Measurements from ENCODE around the gene AGO3. TPM values are rescaled to one million over a fixed set of nuclear protein-coding genes. Genes with fewer than 3 reads are reported as not detected.
A peak's percentile ranks its signal among the peaks of the same experiment; 100 is the strongest.

AGO3 gene
- total RNA-seq, 1 donor from 2014 or later, result 27.0 TPM

DNA sequence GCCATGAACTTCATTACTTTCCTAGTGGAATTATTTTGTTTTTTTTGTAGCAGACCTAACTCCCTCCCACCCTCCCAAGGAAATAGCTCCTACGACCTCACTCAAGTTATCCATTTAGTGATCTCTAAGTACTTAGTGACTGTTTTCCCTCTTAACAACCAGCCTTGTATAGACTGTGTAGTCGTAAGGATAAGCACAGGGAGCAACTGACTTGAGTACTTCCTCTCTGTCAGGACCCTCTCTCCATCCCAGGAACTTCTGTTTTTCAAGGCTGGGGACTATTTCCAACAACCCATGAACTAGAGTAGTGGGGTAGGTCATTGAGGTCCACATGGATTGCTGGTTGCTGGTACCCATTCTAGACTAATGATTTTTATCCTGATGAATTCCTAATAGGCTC, 46.0 kb upstream of the AGO3 start:
- Mint-ChIP-seq H3K36me3 (ENCODE audit: low read depth, unreplicated experiment) (peaks cover 4% of the 10 kb centered on the region), H3K27ac (ENCODE audit: unreplicated experiment) (no peak overlapping the region), H3K4me3 (ENCODE audit: unreplicated experiment) (no peak overlapping the region), H3K9me3 (ENCODE audit: unreplicated experiment) (no peaks in the 10 kb centered on the region), H3K4me1 (ENCODE audit: low read depth, unreplicated experiment) (peaks cover 25% of the 10 kb centered on the region), H3K27me3 (ENCODE audit: low read depth, unreplicated experiment) (peaks cover 4% of the 10 kb centered on the region)
- Histone ChIP-seq H3K4me2 (ENCODE audit: low read length) (no peak overlapping the region), H3K4me3 (ENCODE audit: insufficient read depth, low read depth, low read length) (no peak overlapping the region), H3K9me3 (ENCODE audit: insufficient read depth, low read depth, low read length) (no peaks in the 10 kb centered on the region), H3K27me3 (ENCODE audit: insufficient read depth, low read length) (no peaks in the 10 kb centered on the region), H3K9ac (ENCODE audit: low read length) (no peak overlapping the region), H3K27ac (ENCODE audit: low read depth, low read length) (no peak overlapping the region), H4K20me1 (ENCODE audit: insufficient read depth, low read length) (peaks cover 38% of the 10 kb centered on the region), H3K79me2 (ENCODE audit: insufficient read depth, low read length) (peaks cover 32% of the 10 kb centered on the region), H2AFZ (ENCODE audit: low read depth, low read length) (no peak overlapping the region), H3K4me1 (ENCODE audit: insufficient read depth, low read length) (peaks cover 11% of the 10 kb centered on the region), H3K36me3 (ENCODE audit: insufficient read depth, low read length) (no peaks in the 10 kb centered on the region)
- DNase-seq (ENCODE audit: low read depth) (no peak), FAIRE-seq (no peak)
- TF ChIP-seq, protein P1, sequence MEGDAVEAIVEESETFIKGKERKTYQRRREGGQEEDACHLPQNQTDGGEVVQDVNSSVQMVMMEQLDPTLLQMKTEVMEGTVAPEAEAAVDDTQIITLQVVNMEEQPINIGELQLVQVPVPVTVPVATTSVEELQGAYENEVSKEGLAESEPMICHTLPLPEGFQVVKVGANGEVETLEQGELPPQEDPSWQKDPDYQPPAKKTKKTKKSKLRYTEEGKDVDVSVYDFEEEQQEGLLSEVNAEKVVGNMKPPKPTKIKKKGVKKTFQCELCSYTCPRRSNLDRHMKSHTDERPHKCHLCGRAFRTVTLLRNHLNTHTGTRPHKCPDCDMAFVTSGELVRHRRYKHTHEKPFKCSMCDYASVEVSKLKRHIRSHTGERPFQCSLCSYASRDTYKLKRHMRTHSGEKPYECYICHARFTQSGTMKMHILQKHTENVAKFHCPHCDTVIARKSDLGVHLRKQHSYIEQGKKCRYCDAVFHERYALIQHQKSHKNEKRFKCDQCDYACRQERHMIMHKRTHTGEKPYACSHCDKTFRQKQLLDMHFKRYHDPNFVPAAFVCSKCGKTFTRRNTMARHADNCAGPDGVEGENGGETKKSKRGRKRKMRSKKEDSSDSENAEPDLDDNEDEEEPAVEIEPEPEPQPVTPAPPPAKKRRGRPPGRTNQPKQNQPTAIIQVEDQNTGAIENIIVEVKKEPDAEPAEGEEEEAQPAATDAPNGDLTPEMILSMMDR (IDR thresholded peaks at IDR 0.05; ENCODE audit: insufficient read depth, low read depth, low read length), result no peak
- TF ChIP-seq EZH2 (IDR thresholded peaks at IDR 0.05; ENCODE audit: insufficient read depth, low read length), result no peak

DNA sequence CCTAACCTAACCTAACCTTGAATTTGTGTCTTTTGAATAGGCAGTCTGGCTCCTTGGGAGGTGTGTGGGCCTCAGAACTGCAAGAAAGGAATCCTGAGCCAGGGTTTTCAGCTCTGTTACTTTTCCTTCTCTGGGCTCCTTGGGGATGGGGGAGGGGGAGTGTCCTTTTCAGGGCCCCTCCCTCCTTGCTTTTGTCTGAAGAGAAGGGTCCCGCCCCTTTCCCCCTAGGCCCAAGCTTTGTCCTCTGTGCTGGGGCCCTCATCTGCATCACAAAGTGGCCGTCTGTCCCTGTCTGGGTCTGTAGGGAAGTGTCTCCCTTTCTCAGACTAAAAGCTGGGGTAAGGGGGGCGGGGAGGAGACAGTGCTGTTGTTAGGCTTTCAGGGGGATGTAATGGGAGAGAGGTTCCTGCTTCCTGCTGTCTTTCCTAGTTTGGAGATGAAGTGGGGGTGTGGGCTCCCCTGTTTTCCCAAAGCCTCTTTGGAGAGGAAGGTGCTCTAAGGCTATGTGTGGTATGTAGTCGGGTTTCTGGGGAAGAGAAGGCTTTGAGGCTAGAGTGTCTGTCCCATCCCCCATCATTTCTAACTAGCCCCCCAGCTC, 44.8 kb upstream of the AGO3 start:
- H3K27me3 Mint-ChIP-seq (ENCODE audit: low read depth, unreplicated experiment), result peaks cover 3% of the 10 kb centered on the region
- peaks cover 32% of the 10 kb centered on the region for H3K79me2 ChIP-seq (ENCODE audit: insufficient read depth, low read length)
- H2AFZ ChIP-seq (ENCODE audit: low read depth, low read length), result no peak overlapping the region
- DNase-seq (ENCODE audit: low read depth), result no peak
- H3K9me3 ChIP-seq (ENCODE audit: insufficient read depth, low read depth, low read length), result no peaks in the 10 kb centered on the region
- no peaks in the 10 kb centered on the region for H3K9me3 Mint-ChIP-seq (ENCODE audit: unreplicated experiment)
- no peak overlapping the region for H3K9ac ChIP-seq (ENCODE audit: low read length)
- peak overlapping the region; percentile 30 for H3K4me2 ChIP-seq (ENCODE audit: low read length)
- H3K36me3 ChIP-seq (ENCODE audit: insufficient read depth, low read length), result no peaks in the 10 kb centered on the region
- no peaks in the 10 kb centered on the region for H3K27me3 ChIP-seq (ENCODE audit: insufficient read depth, low read length)
- TF ChIP-seq, protein P1 (IDR thresholded peaks at IDR 0.05; ENCODE audit: insufficient read depth, low read depth, low read length), result no peak
- no peak for TF ChIP-seq EZH2 (IDR thresholded peaks at IDR 0.05; ENCODE audit: insufficient read depth, low read length)
- peak overlapping the region; percentile 47 for H3K4me3 Mint-ChIP-seq (ENCODE audit: unreplicated experiment)
- no peak for FAIRE-seq
- H3K4me3 ChIP-seq (ENCODE audit: insufficient read depth, low read depth, low read length), result no peak overlapping the region
- H4K20me1 ChIP-seq (ENCODE audit: insufficient read depth, low read length), result peaks cover 38% of the 10 kb centered on the region
- H3K27ac ChIP-seq (ENCODE audit: low read depth, low read length), result no peak overlapping the region
- peaks cover 11% of the 10 kb centered on the region for H3K4me1 ChIP-seq (ENCODE audit: insufficient read depth, low read length)
- peaks cover 25% of the 10 kb centered on the region for H3K4me1 Mint-ChIP-seq (ENCODE audit: low read depth, unreplicated experiment)
- H3K36me3 Mint-ChIP-seq (ENCODE audit: low read depth, unreplicated experiment), result peaks cover 4% of the 10 kb centered on the region
- peak overlapping the region; percentile 88 for H3K27ac Mint-ChIP-seq (ENCODE audit: unreplicated experiment)

All from astrocyte (in vitro differentiated cells and primary cell).